NCI-H345 treated with DMSO at 0.1 percent for 48 hours (cell line): ENCODE measurements around the gene NEURL4.
"Not testable (repeated sequence)": the region's sequence is repeated elsewhere in the genome, so short reads cannot be mapped to it uniquely, and the experiment has no call there.

Experiments used
- DNase-seq: peaks from one replicate; lab custom pipeline; 2025; ENCODE audit not compliant: unreplicated experiment; lab: John Stamatoyannopoulos, UW

Gene NEURL4

DNA sequence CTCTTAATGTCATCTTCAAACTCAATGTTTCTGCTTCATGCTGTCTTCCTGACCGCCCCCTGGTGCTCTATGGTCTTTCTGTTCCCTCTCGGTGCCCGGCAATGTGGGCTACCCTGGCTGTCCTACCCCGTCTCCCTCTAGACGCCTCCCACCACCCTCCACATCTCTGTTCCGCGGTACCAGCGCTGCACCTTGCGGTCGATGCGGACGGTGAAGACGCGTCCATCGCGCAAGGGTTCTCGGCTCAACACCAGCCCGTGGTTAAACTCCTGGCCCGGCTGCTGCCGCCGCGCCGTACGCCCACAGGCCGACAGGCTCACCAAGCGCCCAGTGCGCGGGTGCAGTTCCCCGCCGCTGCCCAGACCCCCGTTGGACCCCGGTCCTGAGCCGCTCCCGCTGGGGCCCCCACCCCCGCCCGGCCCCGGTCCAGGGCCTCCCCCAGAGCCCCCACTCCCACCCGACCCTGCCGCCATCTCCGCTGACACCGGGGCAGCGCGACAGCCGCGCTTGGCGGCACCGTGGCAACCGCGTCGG, at the start of gene NEURL4:
TSS of gene NEURL4 (minus strand) at position 496 of the 534 bp plus-strand sequence. CDS start at position 473, 23 bp downstream.
- no peak for DNase-seq

- DNase-seq, result no peak
Observed at GRCh38 chr17:7374353-7374752, 45.2 kb upstream of the NEURL4 start.

GRCh38 chr17:7370853-7371252, 41.7 kb upstream of the NEURL4 start:
- DNase-seq, result no peak

DNA sequence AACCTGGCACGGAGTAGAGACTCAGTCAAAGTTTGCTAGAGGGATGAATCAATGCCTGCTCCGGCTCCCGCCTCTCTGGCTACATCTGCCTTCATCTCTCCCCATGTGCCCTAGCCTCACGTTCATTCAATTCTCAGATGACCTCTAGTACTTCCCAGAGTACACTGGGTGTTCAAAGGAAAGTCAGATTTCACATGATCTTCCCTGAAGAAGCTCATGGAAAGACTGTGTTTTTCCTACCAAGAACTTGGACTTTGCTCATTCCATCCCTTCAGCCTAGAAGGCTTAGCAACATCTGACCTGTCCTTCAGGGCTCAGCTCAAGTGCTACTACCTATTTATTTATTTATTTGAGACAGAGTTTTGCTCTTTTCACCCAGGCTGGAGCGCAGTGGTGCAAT, 40.7 kb upstream of the NEURL4 start:
- DNase-seq, result no peak

- DNase-seq, result not testable (repeated sequence)
Observed at GRCh38 chr17:7368599-7368994, 39.5 kb upstream of the NEURL4 start.

DNA sequence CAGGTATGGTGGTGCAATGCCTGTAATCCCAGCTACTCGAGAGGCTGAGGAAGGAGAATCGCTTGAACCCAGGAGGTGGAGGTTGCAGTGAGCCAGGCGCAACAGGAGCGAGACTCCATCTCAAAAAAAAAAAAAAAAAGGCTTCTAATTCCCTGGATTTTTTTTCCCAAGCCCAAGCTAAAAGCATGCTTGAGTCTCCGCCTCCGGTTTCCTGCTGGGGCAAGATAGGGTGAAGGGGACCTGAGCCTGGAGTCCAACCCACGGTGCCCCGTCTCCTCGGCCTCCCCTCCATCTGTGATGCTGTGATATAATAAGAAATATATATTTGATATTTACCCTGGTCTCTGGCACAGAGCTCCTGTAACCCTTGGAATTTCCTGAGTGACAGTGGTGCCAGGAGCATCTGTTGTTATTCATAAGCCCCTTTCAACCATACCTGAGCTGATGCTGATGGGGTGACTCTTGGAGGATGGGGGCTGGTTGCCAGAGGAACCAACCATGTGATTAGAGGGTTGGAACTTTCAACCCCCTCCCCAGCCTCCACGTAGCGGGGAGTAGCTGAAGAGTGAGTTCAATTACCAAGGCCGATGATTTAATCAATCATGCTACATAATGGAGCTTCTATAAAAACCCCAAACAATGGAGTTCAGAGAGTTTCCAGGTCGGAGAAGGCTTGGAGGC, 38.9 kb upstream of the NEURL4 start:
- DNase-seq, result no peak

DNA sequence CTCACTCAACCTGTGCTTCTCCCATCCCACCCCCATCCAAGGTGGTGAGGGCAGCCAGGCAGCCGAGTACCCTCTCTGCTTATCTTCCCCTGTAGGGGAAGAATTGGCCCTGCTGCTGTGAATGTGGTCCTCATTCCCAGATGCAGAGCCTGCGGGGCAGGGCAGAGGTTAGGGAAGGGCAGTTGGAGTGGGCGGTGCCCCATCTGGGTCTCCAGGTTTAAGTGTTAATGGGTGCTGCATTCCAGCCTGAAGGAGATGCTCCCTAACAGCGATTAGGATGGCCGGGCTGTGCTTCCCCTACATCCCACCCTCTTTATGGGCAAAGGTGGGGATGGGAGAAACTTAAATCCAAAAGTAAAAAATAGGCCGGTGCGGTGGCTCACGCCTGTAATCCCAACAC, 37.9 kb upstream of the NEURL4 start:
- no peak for DNase-seq

DNA sequence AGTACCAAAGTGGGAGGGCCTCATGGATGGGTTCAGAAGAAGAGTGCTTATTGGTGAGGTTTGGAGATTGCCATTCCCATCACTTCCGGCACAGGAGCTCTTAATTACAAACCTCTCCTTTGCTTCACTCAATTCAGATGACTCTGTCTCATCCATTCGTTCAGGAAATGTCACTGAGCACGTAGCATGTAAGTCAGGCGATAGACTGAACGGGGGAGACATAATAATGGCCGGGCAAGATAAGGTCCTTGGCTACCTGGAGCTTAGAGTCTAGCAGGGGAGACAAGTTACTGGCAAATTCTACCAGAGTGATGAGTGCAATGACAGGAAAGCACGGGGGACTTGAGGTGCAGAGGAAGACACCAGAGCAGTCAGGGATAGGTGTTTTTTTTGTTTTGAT, 36.8 kb upstream of the NEURL4 start:
- DNase-seq, result not testable (repeated sequence)

- DNase-seq, result no peak
Observed at GRCh38 chr17:7363311-7363710, 34.2 kb upstream of the NEURL4 start.

DNA sequence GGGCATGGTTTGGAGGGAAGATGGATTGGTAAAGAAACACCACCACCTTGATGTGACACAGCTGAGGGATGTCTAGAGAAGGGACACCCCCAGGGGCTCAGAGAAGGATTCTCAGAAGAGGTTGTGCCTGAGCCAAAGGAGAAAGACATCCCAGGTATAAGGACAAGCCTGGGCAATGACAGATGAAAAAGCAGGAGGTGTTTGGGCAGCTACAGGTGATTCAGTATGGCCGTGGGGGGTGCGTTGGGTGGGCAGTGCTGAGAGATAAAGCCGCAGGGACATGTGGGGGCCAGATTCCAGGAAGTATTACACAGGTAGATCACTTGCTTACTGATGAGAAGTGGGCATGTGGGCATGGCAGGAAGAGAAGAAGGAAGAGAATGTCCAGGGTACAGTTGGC, 32.8 kb upstream of the NEURL4 start:
- DNase-seq, result no peak

GRCh38 chr17:7357381-7357780, 28.2 kb upstream of the NEURL4 start:
- DNase-seq, result no peak

GRCh38 chr17:7356756-7357155, 27.6 kb upstream of the NEURL4 start:
- no peak for DNase-seq

DNA sequence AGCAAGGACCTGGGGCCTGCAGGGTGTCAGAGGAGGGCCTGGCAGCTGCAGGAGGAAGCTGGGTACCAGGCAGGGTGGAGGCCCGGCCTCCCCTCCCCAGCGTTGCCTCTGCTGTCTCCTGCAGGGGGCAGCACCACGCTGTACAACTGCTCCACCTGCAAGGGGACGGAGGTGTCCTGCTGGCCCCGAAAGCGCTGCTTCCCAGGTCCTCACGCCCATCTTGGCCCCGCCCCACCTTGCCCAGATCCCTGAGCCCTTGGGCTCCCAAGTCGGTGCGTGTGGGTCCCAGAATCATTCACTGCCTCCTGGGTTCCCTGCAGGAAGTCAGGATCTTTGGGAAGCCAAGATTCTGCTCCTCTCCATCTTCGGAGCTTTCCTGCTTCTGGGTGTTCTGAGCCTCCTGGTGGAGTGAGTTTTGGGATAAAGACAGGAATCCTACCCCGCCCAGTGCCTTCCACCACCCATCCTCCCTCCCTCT, 27.0 kb upstream of the NEURL4 start:
- peak; percentile 21 for DNase-seq

DNA sequence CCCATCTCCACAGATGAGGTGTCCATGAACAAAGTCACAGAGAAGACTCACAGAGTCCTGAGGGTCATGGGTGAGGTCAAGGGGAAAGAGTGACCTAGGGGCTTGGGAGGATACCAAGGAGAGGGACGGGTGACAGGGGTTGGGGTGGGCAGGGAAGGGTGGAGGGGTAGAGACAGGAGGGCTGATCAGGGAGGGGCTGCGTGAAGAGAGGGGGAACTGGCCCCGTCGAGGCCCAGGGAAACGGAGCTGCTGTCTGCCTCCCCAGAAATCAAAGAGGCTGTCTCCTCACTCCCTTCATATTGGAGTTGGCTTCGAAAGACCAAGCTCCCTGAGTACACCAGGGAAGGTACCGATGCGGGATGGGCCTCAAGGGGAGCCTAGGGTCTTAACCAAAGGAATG, 26.4 kb upstream of the NEURL4 start:
- DNase-seq, result no peak

- no peak for DNase-seq
Observed at GRCh38 chr17:7355053-7355452, 25.9 kb upstream of the NEURL4 start, which contains the start of gene TMEM95. TSS of gene TMEM95 (plus strand) at chr17:7355156. CDS start at chr17:7355205, 49 bp downstream.

DNA sequence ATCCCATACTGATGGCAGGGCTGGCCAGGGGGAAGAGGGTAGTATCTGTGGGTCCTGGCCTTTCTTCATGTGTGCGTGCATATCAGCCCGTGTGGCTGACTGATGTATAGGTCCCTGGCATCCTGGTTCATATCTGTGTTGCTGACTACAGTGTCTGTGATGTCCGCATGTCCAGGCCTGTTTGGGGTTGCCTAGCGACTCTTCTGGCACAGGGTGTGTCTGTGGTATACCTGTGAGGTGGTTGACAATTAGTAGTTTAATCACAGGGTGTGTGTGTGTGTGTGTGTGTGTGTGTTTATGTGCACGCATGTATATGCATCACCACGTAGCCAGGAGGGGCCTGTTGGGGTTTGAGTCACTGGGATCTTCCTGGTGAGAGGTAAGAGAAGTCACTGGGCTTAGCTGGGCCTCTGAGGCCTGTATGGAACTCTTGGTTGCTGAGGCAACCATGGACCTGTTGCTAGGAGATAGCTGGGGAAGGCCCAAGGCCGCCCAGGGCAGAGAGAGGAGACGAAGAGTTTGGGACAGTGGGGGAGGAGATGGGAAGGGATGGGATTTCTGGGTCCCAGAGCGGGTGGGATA, 25.2 kb upstream of the NEURL4 start:
- DNase-seq, result no peak

DNA sequence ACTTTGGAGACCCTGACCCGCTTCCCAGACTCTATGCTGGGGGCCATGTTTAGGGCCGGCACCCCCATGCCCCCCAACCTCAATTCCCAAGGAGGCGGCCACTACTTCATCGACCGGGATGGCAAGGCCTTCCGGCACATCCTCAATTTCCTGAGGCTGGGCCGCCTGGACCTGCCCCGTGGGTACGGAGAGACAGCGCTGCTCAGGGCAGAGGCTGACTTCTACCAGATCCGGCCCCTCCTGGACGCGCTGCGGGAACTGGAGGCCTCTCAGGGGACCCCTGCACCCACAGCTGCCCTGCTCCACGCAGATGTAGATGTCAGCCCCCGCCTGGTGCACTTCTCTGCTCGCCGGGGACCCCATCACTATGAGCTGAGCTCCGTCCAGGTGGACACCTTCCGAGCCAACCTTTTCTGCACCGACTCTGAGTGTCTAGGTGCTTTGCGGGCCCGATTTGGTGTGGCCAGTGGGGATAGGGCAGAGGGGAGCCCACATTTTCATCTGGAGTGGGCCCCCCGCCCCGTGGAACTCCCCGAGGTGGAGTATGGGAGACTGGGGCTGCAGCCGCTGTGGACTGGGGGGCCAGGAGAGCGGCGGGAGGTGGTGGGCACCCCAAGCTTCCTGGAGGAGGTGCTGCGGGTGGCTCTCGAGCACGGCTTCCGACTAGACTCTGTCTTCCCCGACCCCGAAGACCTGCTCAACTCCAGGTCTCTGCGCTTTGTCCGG, 23.9 kb upstream of the NEURL4 start:
- no peak for DNase-seq

GRCh38 chr17:7352503-7352889, 23.4 kb upstream of the NEURL4 start:
- DNase-seq, result no peak

- DNase-seq, result no peak
Observed at GRCh38 chr17:7351665-7352502, 22.7 kb upstream of the NEURL4 start, which contains the start of gene KCTD11. TSS of gene KCTD11 (plus strand) at chr17:7352162.

GRCh38 chr17:7348478-7349242, 19.5 kb upstream of the NEURL4 start:
- DNase-seq, result no peak
